Cardiac muscle cell (in vitro differentiated cells and primary cell): Measurements from ENCODE around the gene CARMIL3. TPM values are rescaled to one million over a fixed set of nuclear protein-coding genes. Genes with fewer than 3 reads are reported as not detected.

Experiments
- DNase-seq, 2 donors: peaks; one replicate each; pipeline versions ENCODE4 v3.0.0 to v3.0.0-alpha.2; 2010 to 2017; ENCODE audit warnings: low read depth in 1 of 2, low spot score in 1 of 2
- H3K27ac ChIP-seq: fragments of 200-600 bp; sonication (generic); 2 replicates; pipeline ENCODE4 v1.5.1; 2016
- H3K27me3 ChIP-seq: fragments of 200-600 bp; sonication (generic); 2 replicates; pipeline ENCODE4 v1.6.0; 2016; ENCODE audit warnings: control low read depth
- H3K36me3 ChIP-seq: fragments of 200-600 bp; sonication (generic); 2 replicates; pipeline ENCODE4 v1.5.1; 2016; ENCODE audit warnings: control low read depth
- H3K4me1 ChIP-seq: fragments of 200-600 bp; sonication (generic); 2 replicates; pipeline ENCODE4 v1.8.1; 2017; ENCODE audit warnings: low read depth, mild to moderate bottlenecking, mixed run types
- H3K4me3 ChIP-seq: fragments of 200-600 bp; sonication (generic); 2 replicates; pipeline ENCODE4 v1.5.1; 2016; ENCODE audit warnings: mild to moderate bottlenecking
- H3K9me3 ChIP-seq: fragments of 200-600 bp; sonication (generic); 2 replicates; pipeline ENCODE4 v1.5.1; 2017; ENCODE audit warnings: low read depth, mild to moderate bottlenecking, control low read depth
- polyA plus RNA-seq: library from polyadenylated mRNA; unstranded; fragments of >200 nt; fragmentation: Nextera tagmentation; extraction: Ambion mirVana; gene quantifications from 2 replicates; pipeline ENCODE4 v1.2.1, GENCODE V29; 2016
- total RNA-seq: library from RNA; depleted of rRNA; stranded (reverse); fragments of >200 nt; gene quantifications from 2 replicates; pipeline ENCODE4 v1.2.3, GENCODE V29; 2016
- TF ChIP-seq, protein P1 (sequence below): IDR thresholded peaks from 2 replicates; pipeline ENCODE4 v1.5.1; 2012; ENCODE audit warnings: low read depth, mild to moderate bottlenecking, low read length

The CARMIL3 gene
- total and polyA plus RNA-seq, 2 experiments from 2014 or later: 0.06 to 0.22 TPM

DNA sequence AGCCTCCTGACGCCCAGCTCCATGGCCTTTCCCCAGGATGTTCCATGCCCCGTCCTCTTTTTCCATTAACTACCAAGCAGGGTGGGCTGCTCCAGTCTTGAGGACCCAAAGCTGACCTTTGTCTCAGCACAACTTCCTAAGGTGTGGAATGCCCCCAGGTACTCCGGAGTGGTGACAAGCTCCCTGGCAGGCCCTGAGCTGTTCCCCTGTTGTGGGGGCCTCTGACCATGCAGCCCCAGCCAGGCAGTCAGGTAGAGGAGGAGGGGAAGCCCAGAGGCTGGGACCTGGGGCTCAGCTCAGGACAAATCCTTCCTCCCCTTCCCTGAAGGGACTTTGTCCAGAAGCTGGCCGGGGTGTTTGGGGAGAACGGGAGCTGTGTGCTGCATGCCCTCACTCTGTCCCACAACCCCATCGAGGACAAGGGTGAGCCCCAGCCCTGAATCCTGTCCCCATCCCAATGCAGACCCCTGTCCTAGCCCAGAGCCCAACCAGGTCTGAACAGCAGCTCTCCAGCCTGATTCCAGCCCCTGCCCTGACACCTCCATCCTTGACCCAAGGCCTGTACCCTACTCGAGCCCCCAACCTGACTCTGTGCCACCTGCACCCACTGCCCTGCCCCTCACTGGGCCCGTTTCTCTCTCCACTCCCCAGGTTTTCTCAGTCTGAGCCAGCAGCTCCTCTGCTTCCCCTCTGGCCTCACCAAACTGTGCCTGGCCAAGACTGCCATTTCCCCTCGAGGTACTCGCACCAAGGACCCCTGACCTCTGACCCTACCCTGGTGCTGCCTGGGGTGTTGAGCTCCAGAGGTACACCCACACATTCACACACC, 4.4 kb downstream of the CARMIL3 start:
- H3K4me3 ChIP-seq: no peak overlapping the region
- no peaks in the 10 kb centered on the region for H3K36me3 ChIP-seq
- H3K27ac ChIP-seq: no peak overlapping the region
- no peaks in the 10 kb centered on the region for H3K27me3 ChIP-seq
- H3K4me1 ChIP-seq: no peaks in the 10 kb centered on the region
- H3K9me3 ChIP-seq: no peaks in the 10 kb centered on the region
- no peak for DNase-seq
- TF ChIP-seq, protein P1, sequence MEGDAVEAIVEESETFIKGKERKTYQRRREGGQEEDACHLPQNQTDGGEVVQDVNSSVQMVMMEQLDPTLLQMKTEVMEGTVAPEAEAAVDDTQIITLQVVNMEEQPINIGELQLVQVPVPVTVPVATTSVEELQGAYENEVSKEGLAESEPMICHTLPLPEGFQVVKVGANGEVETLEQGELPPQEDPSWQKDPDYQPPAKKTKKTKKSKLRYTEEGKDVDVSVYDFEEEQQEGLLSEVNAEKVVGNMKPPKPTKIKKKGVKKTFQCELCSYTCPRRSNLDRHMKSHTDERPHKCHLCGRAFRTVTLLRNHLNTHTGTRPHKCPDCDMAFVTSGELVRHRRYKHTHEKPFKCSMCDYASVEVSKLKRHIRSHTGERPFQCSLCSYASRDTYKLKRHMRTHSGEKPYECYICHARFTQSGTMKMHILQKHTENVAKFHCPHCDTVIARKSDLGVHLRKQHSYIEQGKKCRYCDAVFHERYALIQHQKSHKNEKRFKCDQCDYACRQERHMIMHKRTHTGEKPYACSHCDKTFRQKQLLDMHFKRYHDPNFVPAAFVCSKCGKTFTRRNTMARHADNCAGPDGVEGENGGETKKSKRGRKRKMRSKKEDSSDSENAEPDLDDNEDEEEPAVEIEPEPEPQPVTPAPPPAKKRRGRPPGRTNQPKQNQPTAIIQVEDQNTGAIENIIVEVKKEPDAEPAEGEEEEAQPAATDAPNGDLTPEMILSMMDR: no peak

DNA sequence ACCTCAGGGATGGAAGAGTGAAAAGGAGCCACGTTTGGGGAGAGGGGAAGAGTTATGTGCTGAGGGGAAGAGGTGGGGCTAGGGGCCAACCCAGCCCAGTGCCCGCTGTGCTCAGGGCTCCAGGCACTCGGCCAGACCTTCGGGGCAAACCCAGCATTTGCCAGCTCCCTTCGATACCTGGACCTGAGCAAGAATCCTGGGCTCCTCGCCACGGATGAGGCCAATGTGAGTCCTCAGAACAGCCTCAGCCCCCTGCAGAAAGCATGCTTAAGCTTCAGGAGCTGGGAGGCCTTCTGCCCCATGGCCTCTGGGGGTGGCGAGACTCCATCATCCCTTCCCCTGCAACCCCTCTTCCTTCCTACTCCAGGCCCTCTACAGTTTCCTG, 5.0 kb downstream of the CARMIL3 start:
- Histone ChIP-seq H3K27me3 (no peaks in the 10 kb centered on the region), H3K27ac (no peak overlapping the region), H3K9me3 (no peaks in the 10 kb centered on the region), H3K4me1 (no peaks in the 10 kb centered on the region), H3K4me3 (no peak overlapping the region), H3K36me3 (no peaks in the 10 kb centered on the region)
- TF ChIP-seq, protein P1: no peak
- no peak for DNase-seq

DNA sequence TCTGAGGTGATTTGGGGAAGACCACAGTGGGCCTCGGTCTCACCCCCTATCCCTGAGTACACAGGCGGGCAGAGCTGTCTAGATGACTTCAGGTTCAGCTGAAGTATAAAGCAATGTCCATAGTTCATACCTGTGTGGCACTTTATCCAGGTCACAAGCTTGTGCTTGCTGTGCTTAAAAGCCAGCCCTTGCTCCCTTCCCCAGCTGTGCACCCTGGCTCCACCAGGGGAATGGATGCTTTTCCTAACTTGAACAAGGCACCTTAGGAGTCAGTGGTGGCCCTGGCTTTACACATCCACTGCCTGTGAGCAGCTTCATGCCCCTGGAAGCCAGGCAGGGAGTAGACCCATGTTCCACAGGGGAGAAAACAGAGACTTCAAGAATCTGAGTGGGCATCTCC, 5.5 kb downstream of the CARMIL3 start:
- no peaks in the 10 kb centered on the region for H3K27me3 ChIP-seq
- no peaks in the 10 kb centered on the region for H3K9me3 ChIP-seq
- no peaks in the 10 kb centered on the region for H3K4me1 ChIP-seq
- no peak for DNase-seq
- TF ChIP-seq, protein P1: no peak
- no peaks in the 10 kb centered on the region for H3K36me3 ChIP-seq
- H3K27ac ChIP-seq: no peak overlapping the region
- no peak overlapping the region for H3K4me3 ChIP-seq

DNA sequence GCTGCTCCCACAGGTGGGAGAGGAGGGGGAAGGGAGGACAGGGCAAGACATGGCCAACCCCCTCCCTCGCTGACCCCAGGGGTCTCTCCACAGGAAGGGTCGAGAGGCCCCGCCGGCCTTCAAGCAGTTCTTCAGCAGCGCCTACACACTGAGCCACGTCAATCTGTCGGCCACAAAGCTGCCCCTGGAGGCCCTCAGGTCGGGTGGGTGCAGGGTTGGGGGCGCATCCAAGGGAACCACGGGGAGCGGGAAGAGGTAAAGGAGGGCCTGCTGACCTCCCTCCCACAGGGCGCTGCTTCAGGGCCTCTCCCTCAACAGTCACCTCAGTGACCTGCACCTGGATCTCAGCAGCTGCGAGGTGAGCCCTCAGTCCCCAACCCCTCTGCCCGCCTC, 6.1 kb downstream of the CARMIL3 start:
- H3K36me3 ChIP-seq: no peaks in the 10 kb centered on the region
- no peak overlapping the region for H3K4me3 ChIP-seq
- no peak for DNase-seq
- TF ChIP-seq, protein P1: no peak
- no peak overlapping the region for H3K27ac ChIP-seq
- no peaks in the 10 kb centered on the region for H3K27me3 ChIP-seq
- H3K9me3 ChIP-seq: no peaks in the 10 kb centered on the region
- H3K4me1 ChIP-seq: no peaks in the 10 kb centered on the region

DNA sequence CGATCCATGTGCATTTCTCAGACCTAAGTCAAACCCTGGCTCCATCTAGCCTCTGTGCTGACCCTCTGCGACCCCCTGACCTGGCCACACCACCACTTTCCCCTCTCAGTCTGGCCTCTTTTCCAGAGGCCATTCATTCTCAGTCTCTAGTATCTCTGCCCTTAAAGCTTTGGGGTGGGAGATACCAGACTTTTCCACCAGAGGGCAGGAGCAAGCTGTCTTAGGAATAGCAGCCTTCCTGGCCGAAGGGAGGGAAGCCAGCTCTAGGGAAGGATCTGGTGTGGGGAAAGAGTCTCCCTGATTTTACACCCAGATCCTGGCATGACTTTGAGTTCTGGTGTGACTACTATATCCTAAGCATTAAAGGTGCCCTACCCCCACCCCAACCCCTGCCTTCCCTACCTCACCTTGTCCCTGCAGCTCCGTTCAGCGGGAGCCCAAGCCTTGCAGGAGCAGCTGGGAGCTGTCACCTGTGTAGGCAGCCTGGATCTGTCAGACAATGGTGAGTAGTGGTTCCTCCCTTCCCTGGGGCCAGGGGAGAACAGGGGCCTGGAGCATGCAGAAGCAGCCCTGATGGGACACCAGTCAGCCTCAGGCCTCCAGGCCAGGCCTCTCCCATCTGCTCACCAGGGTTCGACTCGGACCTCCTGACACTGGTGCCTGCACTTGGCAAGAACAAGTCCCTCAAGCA, 6.6 kb downstream of the CARMIL3 start:
- no peaks in the 10 kb centered on the region for H3K4me1 ChIP-seq
- TF ChIP-seq, protein P1: peak; percentile 71
- no peak overlapping the region for H3K27ac ChIP-seq
- DNase-seq: peak; percentile 76 to 85
- H3K4me3 ChIP-seq: no peak overlapping the region
- no peaks in the 10 kb centered on the region for H3K27me3 ChIP-seq
- no peaks in the 10 kb centered on the region for H3K36me3 ChIP-seq
- no peaks in the 10 kb centered on the region for H3K9me3 ChIP-seq
